ENCODE data around the gene TNFRSF4. TPM values are rescaled to one million over a fixed set of nuclear protein-coding genes. Genes with fewer than 3 reads are reported as not detected.

The TNFRSF4 gene
- total RNA-seq, 2 donors from 2014 or later: 268 to 588 TPM

DNA sequence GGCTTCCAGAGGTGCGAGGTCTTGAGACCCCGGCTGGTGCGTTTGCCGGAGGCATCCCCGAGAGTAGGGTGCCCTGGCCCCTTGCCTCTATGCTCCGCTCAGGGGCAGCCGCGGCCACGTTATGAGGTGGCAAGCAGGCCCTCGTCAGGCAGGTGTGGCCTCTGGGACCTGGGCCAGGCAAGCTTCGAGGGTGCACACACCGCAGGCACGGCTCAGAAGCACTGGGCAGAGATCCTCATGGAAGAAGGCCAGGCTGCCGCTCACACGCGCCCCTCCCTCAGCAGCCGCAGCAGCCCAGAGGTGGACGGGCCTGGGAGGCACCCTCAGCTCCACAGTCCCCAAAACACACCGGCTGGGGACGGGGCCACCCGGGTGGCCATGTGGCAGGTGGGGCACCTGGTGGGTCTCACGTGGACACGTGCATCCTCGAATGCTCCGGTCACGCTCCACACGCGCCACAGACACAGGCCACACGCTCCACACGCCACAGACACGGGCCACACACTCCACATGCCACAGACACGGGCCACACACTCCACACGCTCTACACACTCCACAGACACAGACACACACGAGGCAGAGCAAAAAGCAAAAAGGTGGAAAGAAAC is 11.4 kb upstream of the TNFRSF4 start:
- Mint-ChIP-seq H3K27ac (no peak overlapping the region), H3K9me3 (no peaks in the 10 kb centered on the region), H3K27me3 (ENCODE audit: low read depth) (no peaks in the 10 kb centered on the region), H3K4me1 (ENCODE audit: low read depth) (peaks cover 18% of the 10 kb centered on the region), H3K36me3 (ENCODE audit: insufficient read depth in 2 of 2) (peaks cover 18 to 28% of the 10 kb centered on the region in 2 donors), H3K4me3 (no peak overlapping the region)
- DNase-seq (no peak), ATAC-seq (replicated peaks in 1 of 2) (no peak)

- no peaks in the 10 kb centered on the region for H3K9me3 Mint-ChIP-seq
- ATAC-seq (replicated peaks in 1 of 2): no peak
- H3K27ac Mint-ChIP-seq: no peak overlapping the region
- no peak for DNase-seq
- H3K27me3 Mint-ChIP-seq (ENCODE audit: low read depth): no peaks in the 10 kb centered on the region
- no peak overlapping the region for H3K4me3 Mint-ChIP-seq
- H3K36me3 Mint-ChIP-seq (ENCODE audit: insufficient read depth in 2 of 2): peaks cover 18 to 22% of the 10 kb centered on the region in 2 donors
- H3K4me1 Mint-ChIP-seq (ENCODE audit: low read depth): peaks cover 13% of the 10 kb centered on the region
Observed at GRCh38 chr1:1223891-1224290, 9.9 kb upstream of the TNFRSF4 start.

DNA sequence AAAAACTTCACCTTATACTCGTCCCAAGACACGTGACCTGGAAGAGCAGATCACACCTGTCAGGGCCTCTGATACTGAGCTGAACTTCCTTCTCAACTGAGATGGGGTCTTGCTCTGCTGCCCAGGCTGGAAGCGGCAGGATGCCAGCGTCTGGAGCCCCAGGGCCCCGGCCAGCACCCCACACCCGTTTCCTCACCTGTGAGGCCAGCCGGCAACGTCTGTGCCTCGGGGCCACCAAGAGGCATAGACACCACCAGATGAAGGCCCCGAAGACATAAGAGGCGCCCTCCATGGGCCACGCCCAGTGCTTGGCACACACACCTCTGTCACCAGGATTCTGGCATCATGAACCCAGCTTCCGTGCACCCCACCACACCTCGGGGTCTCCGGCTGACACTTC is 9.4 kb upstream of the TNFRSF4 start:
- Mint-ChIP-seq H3K36me3 (ENCODE audit: insufficient read depth in 2 of 2) (peaks cover 18 to 25% of the 10 kb centered on the region in 2 donors), H3K27ac (no peak overlapping the region)

DNA sequence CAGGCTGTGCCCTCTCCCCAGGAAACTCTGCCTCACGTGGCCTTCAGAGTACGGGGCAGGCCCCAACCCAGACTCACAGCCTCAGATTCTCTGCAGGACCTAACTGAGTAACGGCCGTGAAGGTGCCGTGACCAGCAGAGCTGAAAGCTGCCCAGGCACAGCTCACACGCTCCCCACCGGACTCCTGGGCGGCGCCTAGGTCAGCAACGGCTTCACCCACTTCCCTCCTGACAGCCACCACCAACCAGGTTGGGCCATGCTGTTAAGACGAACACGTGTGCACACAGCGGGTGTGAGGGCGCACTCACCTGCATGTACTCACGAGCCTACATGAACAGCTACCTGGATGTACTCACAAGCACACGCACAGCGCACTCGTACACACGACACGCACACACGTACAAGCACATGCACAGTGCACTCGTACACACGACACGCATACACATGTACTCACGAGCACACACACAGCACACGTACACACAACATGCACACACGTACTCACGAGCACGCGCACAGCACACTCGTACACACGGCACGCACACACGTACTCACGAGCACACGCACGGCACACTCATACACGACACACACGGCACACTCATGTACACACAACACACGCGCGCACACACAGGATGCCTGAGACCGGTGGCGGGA is 8.7 kb upstream of the TNFRSF4 start:
- Mint-ChIP-seq H3K27ac (peak overlapping the region; percentile 79), H3K4me1 (ENCODE audit: low read depth) (peaks cover 21% of the 10 kb centered on the region), H3K36me3 (ENCODE audit: insufficient read depth in 2 of 2) (peaks cover 18 to 27% of the 10 kb centered on the region in 2 donors), H3K4me3 (no peak overlapping the region), H3K27me3 (ENCODE audit: low read depth) (no peaks in the 10 kb centered on the region), H3K9me3 (no peaks in the 10 kb centered on the region)
- ATAC-seq (replicated peaks in 1 of 2): no peak
- no peak for DNase-seq

More for the DNA sequence above, 9.4 kb upstream of the TNFRSF4 start:
- peaks cover 15% of the 10 kb centered on the region for H3K4me1 Mint-ChIP-seq (ENCODE audit: low read depth)
- DNase-seq: no peak
- H3K27me3 Mint-ChIP-seq (ENCODE audit: low read depth): no peaks in the 10 kb centered on the region
- no peak for ATAC-seq (replicated peaks in 1 of 2)
- no peaks in the 10 kb centered on the region for H3K9me3 Mint-ChIP-seq
- H3K4me3 Mint-ChIP-seq: no peak overlapping the region

DNA sequence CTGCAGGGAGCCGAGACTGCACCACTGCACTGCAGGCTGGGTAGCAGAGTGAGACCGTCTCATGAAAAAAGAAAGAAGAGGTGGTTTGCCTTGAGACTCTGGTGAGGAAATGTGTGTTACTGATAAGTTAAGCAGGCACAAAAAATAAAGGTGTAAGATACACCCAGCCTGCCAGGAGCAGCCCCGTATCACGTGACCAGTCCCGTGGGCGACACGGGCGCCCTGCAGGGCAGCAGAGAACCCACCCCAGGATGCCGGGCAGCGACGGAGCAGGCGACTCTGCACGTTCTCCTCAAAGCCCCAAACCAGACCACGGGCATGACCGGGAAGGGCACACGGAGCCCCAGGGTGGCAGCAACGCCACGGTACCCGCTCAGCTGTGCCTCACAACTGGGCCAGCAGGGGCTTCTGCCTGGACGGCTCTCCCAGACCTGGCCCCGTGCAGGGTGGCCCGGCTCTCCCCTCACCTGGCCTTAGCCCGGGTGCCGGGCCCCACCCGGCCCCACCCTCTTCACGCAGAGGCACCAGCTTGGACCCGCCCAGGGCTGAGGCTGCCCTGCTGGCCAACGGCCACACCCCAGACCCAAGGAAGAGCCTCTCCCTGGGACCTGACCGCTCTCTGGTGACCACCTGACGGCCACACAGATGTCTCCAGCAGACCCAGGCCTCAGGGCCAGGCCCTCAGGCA is 8.1 kb upstream of the TNFRSF4 start:
- Mint-ChIP-seq H3K36me3 (ENCODE audit: insufficient read depth in 2 of 2) (peaks cover 18 to 29% of the 10 kb centered on the region in 2 donors), H3K4me3 (no peak overlapping the region), H3K9me3 (no peaks in the 10 kb centered on the region), H3K4me1 (ENCODE audit: low read depth) (peaks cover 25% of the 10 kb centered on the region), H3K27me3 (ENCODE audit: low read depth) (no peaks in the 10 kb centered on the region), H3K27ac (peak overlapping the region; percentile 6)
- DNase-seq (no peak), ATAC-seq (replicated peaks in 1 of 2) (no peak)

DNA sequence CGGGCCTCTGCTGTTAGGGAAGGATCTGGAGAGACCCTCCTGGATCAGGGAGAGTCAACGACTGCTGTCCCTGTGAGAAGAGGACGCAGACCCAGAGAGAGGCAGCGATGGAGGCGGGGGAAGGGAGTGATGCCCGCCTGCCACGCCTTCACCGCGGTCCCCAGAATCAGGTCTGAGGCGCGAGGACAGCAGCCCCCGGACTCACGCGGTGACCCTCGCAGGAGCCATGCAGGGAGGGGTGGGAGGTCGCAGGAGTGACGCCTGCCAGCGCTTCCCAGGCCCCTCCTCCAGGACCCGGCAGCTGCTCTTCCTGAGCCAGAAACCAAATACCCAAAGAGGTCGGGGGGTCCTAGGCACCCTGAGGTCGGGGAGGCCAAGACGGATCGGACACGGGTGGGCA is 6.2 kb upstream of the TNFRSF4 start:
- H3K4me3 Mint-ChIP-seq: peak overlapping the region; percentile 57 to 65
- peak overlapping the region; percentile 88 for H3K27ac Mint-ChIP-seq
- no peak for DNase-seq
- H3K36me3 Mint-ChIP-seq (ENCODE audit: insufficient read depth in 2 of 2): peaks cover 15 to 34% of the 10 kb centered on the region in 2 donors
- H3K9me3 Mint-ChIP-seq: no peaks in the 10 kb centered on the region
- H3K27me3 Mint-ChIP-seq (ENCODE audit: low read depth): no peaks in the 10 kb centered on the region
- peaks cover 35% of the 10 kb centered on the region for H3K4me1 Mint-ChIP-seq (ENCODE audit: low read depth)
- no peak for ATAC-seq (replicated peaks in 1 of 2)

DNA sequence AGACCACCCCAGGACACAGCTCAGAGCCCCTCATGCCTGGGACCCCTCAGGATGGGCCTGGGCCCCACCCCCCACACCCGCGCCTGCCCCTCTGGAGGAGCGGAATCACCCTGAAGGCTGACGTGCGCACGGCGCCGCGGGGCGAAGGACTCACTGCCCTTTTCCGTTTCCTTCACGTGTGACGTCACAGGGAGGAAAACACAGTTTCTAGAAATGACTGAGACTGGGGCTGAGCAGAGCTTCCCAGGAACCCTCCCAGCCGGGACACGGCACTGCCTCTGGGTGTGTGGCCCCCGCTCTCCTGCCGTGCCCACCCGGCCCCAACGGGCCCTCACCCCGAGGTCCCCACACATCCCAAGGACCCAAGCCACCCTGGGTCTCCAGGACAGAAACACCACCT is 5.4 kb upstream of the TNFRSF4 start:
- DNase-seq: peak; percentile 46 to 76
- Mint-ChIP-seq H3K4me1 (ENCODE audit: low read depth) (peaks cover 44% of the 10 kb centered on the region), H3K9me3 (no peaks in the 10 kb centered on the region), H3K4me3 (peak overlapping the region; percentile 57 to 65), H3K27ac (peak overlapping the region; percentile 88), H3K36me3 (ENCODE audit: insufficient read depth in 2 of 2) (peaks cover 18 to 31% of the 10 kb centered on the region in 2 donors), H3K27me3 (ENCODE audit: low read depth) (no peaks in the 10 kb centered on the region)
- peak; percentile 14 to 61 for ATAC-seq (replicated peaks in 1 of 2)

DNA sequence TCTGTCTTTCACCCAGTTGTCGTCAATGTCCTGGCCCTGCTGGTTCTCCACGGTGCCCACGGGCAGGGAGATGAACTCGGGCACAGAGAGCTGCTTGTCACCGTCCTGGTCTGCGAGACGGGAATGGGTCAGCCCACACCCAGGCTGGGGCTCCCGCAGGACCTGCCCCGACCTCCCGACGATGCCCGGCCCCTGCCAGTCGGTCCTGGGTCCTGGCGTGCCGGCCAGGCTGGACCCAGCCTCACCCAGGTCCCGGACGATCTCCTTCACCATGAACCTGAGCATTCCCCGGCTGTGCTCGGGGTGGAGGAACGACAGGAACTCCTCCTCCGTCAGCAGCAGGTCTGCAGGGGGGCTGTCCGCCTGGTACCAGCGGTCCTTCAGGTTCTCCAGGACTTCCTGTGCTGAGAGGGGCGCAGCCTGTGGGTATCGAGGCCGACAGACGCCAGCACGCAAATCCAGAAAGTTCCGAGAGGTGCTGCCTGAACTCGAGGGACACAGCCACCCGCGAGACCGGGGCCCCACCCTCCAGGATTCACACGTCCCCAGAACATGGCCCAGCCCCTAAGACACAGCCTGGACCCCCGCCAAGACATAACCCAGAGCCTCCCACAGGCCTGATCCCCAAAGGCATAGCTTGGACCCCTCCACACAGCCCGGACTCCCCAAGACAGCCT is 4.7 kb upstream of the TNFRSF4 start:
- DNase-seq (no peak), ATAC-seq (replicated peaks in 1 of 2) (no peak)
- H3K9me3 Mint-ChIP-seq: no peaks in the 10 kb centered on the region
- H3K36me3 Mint-ChIP-seq (ENCODE audit: insufficient read depth in 2 of 2): peaks cover 17 to 28% of the 10 kb centered on the region in 2 donors
- H3K27ac Mint-ChIP-seq: peak overlapping the region; percentile 88
- H3K4me1 Mint-ChIP-seq (ENCODE audit: low read depth): peaks cover 47% of the 10 kb centered on the region
- H3K4me3 Mint-ChIP-seq: peak overlapping the region; percentile 57 to 65
- H3K27me3 Mint-ChIP-seq (ENCODE audit: low read depth): no peaks in the 10 kb centered on the region

- Mint-ChIP-seq H3K27me3 (ENCODE audit: low read depth) (no peaks in the 10 kb centered on the region), H3K27ac (peak overlapping the region; percentile 60), H3K36me3 (ENCODE audit: insufficient read depth in 2 of 2) (peaks cover 13 to 22% of the 10 kb centered on the region in 2 donors), H3K4me1 (ENCODE audit: low read depth) (peaks cover 47% of the 10 kb centered on the region), H3K9me3 (no peaks in the 10 kb centered on the region), H3K4me3 (peak overlapping the region; percentile 55 to 57)
- ATAC-seq (replicated peaks in 1 of 2) (peak; percentile 10 to 24), DNase-seq (peak; percentile 49 to 62)
Observed at GRCh38 chr1:1217621-1218523, 3.9 kb upstream of the TNFRSF4 start.

GRCh38 chr1:1216770-1217620 is 3.0 kb upstream of the TNFRSF4 start:
- peaks cover 47% of the 10 kb centered on the region for H3K4me1 Mint-ChIP-seq (ENCODE audit: low read depth)
- H3K27ac Mint-ChIP-seq: peak overlapping the region; percentile 93
- peak; percentile 12 to 31 for ATAC-seq (replicated peaks in 1 of 2)
- peak overlapping the region; percentile 75 to 83 for H3K4me3 Mint-ChIP-seq
- peaks cover 10 to 19% of the 10 kb centered on the region in 2 donors for H3K36me3 Mint-ChIP-seq (ENCODE audit: insufficient read depth in 2 of 2)
- no peaks in the 10 kb centered on the region for H3K9me3 Mint-ChIP-seq
- DNase-seq: peak; percentile 47 to 74
- no peaks in the 10 kb centered on the region for H3K27me3 Mint-ChIP-seq (ENCODE audit: low read depth)

DNA sequence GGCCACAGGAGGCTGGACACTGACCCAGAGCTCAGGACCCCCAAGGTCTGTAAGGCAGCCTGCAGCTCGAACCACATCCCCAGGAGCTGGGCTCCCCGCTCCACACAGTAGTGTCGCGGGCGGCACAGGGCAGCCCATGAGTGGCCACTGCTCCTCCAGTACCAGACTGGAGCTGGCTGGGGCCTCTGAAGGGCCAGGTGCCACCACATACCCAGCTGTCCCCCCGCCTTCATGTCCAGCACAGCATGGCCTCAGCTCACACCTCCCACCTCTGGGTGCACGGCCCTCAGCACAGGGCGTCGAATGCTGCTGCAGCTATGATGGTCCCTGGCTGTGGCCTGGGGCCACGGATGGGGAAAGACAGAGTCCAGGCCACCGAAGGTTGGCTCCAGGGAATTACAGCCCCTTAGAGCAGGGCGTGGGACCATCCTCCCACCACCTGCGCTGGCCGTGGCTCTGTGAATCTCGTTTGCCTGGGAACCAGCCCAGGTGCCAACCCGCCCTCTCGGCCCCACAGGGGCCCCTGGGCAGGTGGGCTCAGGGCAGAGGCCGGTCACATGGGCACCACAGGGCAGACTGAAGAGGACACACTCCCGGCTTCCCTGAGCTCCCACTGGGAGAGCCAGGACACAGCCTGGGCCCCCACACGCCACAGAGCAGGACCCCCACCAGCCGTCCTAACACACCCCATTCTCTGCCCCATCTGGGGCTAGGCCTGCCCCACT is 2.1 kb upstream of the TNFRSF4 start:
- Mint-ChIP-seq H3K36me3 (ENCODE audit: insufficient read depth in 2 of 2) (peaks cover 10 to 15% of the 10 kb centered on the region in 2 donors), H3K4me1 (ENCODE audit: low read depth) (peaks cover 49% of the 10 kb centered on the region), H3K27me3 (ENCODE audit: low read depth) (no peaks in the 10 kb centered on the region), H3K27ac (peak overlapping the region; percentile 93), H3K9me3 (no peaks in the 10 kb centered on the region), H3K4me3 (peak overlapping the region; percentile 82 to 83)
- no peak for ATAC-seq (replicated peaks in 1 of 2)
- no peak for DNase-seq

All from activated T-cell treated with anti-CD3 and anti-CD28 coated beads, Interleukin-2, amount 50 U/mL, for 72 hours (primary cell).